ENCODE results near the gene ZNF223.

Gene ZNF223

DNA sequence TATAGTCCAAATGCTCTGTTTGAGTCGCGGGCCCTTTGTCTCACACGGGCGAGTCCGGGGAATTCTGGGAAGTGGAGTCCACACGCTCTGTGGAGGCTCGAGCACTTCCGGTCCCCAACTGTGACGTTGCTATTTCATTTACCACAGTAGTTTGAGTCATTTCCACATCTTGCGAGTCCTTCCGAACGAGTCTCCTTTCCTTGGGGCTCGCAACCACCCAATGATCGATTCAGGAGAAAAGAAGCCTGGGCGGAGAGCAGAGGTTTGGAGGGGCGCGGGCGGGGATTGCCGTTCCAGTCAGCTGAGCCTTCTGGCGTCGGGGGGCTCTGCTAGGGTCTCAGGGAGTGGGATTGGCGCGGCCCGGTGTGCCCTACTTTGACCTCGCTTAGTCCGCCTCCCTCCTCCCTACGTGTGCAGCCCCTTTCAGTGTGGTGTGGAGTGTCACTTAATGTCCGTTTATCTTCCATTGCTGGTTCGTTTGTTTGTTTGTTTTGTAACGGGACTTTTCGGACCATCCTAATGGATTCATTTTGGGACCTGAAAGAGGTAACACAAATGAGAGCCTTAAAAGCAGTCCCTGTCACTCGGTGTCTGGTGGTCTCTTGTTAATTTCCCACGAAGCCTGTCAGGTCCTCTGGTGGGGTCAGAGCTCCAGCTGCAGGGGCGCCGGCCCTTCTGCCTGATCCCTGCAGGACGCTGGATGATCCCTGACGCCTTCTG is 26.5 kb upstream of the ZNF223 start, which contains the start of gene ZNF222:
Gene ZNF222 (plus strand): TSS at position 163 of the 720 bp plus-strand sequence. CDS start 58 bp downstream, at position 221.
- Histone ChIP-seq H3K27me3 (ENCODE audit: control insufficient read depth in 1 of 2, insufficient read depth in 2 of 2, low read length in 2 of 2) (no peaks in the 10 kb centered on the region), H3K9me3 (ENCODE audit: low read length) (peaks cover 27% of the 10 kb centered on the region), H3K9ac (ENCODE audit: low read length) (peak within 1 kb of the TSS; percentile 59), H3K36me3 (ENCODE audit: insufficient read depth, low read length) (peaks cover 35% of the 10 kb centered on the region), H3K4me3 (ENCODE audit: low read depth in 1 of 2, low read length in 2 of 2) (peak within 1 kb of the TSS; percentile 60 to 69), H3K4me1 (ENCODE audit: insufficient read depth, low read length) (peaks cover 11% of the 10 kb centered on the region), H3K27ac (ENCODE audit: low read depth, low read length) (peak within 1 kb of the TSS; percentile 57)

GRCh38 chr19:44026622-44027021 is 25.2 kb upstream of the ZNF223 start:
- Histone ChIP-seq H3K9ac (ENCODE audit: low read length) (no peak overlapping the region), H3K9me3 (ENCODE audit: low read length) (peaks cover 33% of the 10 kb centered on the region), H3K36me3 (ENCODE audit: insufficient read depth, low read length) (peaks cover 44% of the 10 kb centered on the region), H3K4me1 (ENCODE audit: insufficient read depth, low read length) (peaks cover 11% of the 10 kb centered on the region), H3K27me3 (ENCODE audit: control insufficient read depth in 1 of 2, insufficient read depth in 2 of 2, low read length in 2 of 2) (no peaks in the 10 kb centered on the region), H3K27ac (ENCODE audit: low read depth, low read length) (no peak overlapping the region), H3K4me3 (ENCODE audit: low read depth in 1 of 2, low read length in 2 of 2) (no peak overlapping the region)

DNA sequence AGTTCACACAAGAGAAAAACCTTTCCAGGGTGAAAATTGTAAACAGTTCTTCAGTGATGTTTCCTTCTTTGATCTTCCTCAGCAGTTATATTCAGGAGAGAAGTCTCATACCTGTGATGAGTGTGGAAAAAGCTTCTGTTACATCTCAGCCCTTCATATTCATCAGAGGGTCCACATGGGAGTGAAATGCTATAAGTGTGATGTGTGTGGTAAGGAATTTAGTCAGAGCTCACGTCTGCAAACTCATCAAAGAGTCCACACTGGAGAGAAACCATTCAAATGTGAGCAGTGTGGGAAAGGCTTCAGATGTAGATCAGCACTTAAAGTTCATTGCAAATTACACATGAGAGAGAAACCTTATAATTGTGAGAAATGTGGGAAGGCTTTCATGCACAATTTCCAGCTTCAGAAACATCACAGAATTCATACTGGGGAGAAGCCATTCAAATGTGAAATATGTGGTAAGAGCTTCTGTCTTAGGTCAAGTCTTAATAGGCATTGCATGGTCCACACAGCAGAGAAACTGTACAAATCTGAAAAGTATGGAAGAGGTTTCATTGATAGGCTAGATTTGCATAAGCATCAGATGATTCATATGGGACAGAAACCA is 19.7 kb upstream of the ZNF223 start:
- Histone ChIP-seq H3K36me3 (ENCODE audit: insufficient read depth, low read length) (peaks cover 53% of the 10 kb centered on the region), H3K4me3 (ENCODE audit: low read depth in 1 of 2, low read length in 2 of 2) (peak overlapping the region in 1 of 2 donors; percentile 48), H3K9ac (ENCODE audit: low read length) (no peak overlapping the region), H3K9me3 (ENCODE audit: low read length) (peaks cover 66% of the 10 kb centered on the region), H3K4me1 (ENCODE audit: insufficient read depth, low read length) (no peaks in the 10 kb centered on the region), H3K27me3 (ENCODE audit: control insufficient read depth in 1 of 2, insufficient read depth in 2 of 2, low read length in 2 of 2) (no peaks in the 10 kb centered on the region), H3K27ac (ENCODE audit: low read depth, low read length) (no peak overlapping the region)

- Histone ChIP-seq H3K27me3 (ENCODE audit: control insufficient read depth in 1 of 2, insufficient read depth in 2 of 2, low read length in 2 of 2) (no peaks in the 10 kb centered on the region), H3K27ac (ENCODE audit: low read depth, low read length) (no peak overlapping the region), H3K36me3 (ENCODE audit: insufficient read depth, low read length) (no peaks in the 10 kb centered on the region), H3K9ac (ENCODE audit: low read length) (no peak overlapping the region), H3K4me1 (ENCODE audit: insufficient read depth, low read length) (no peaks in the 10 kb centered on the region), H3K4me3 (ENCODE audit: low read depth in 1 of 2, low read length in 2 of 2) (no peak overlapping the region), H3K9me3 (ENCODE audit: low read length) (no peaks in the 10 kb centered on the region)
Measured at GRCh38 chr19:44042147-44042546, 9.7 kb upstream of the ZNF223 start.

- Histone ChIP-seq H3K9me3 (ENCODE audit: low read length) (peaks cover 5% of the 10 kb centered on the region), H3K4me1 (ENCODE audit: insufficient read depth, low read length) (peaks cover 17% of the 10 kb centered on the region), H3K27me3 (ENCODE audit: control insufficient read depth in 1 of 2, insufficient read depth in 2 of 2, low read length in 2 of 2) (peaks cover 0 to 8% of the 10 kb centered on the region in 2 donors), H3K36me3 (ENCODE audit: insufficient read depth, low read length) (peaks cover 11% of the 10 kb centered on the region), H3K27ac (ENCODE audit: low read depth, low read length) (peak overlapping the region; percentile 70), H3K4me3 (ENCODE audit: low read depth in 1 of 2, low read length in 2 of 2) (peak overlapping the region; percentile 72 to 90), H3K9ac (ENCODE audit: low read length) (no peak overlapping the region)
Measured at GRCh38 chr19:44050740-44051649, 841 bp upstream of the ZNF223 start.

GRCh38 chr19:44055870-44056269 is 4.0 kb downstream of the ZNF223 start:
- no peak overlapping the region for H3K9ac ChIP-seq (ENCODE audit: low read length)
- peaks cover 7% of the 10 kb centered on the region for H3K9me3 ChIP-seq (ENCODE audit: low read length)
- H3K36me3 ChIP-seq (ENCODE audit: insufficient read depth, low read length), result peaks cover 46% of the 10 kb centered on the region
- peaks cover 17% of the 10 kb centered on the region for H3K4me1 ChIP-seq (ENCODE audit: insufficient read depth, low read length)
- peaks cover 0 to 3% of the 10 kb centered on the region in 2 donors for H3K27me3 ChIP-seq (ENCODE audit: control insufficient read depth in 1 of 2, insufficient read depth in 2 of 2, low read length in 2 of 2)
- no peak overlapping the region for H3K27ac ChIP-seq (ENCODE audit: low read depth, low read length)
- H3K4me3 ChIP-seq (ENCODE audit: low read depth in 1 of 2, low read length in 2 of 2), result no peak overlapping the region

DNA sequence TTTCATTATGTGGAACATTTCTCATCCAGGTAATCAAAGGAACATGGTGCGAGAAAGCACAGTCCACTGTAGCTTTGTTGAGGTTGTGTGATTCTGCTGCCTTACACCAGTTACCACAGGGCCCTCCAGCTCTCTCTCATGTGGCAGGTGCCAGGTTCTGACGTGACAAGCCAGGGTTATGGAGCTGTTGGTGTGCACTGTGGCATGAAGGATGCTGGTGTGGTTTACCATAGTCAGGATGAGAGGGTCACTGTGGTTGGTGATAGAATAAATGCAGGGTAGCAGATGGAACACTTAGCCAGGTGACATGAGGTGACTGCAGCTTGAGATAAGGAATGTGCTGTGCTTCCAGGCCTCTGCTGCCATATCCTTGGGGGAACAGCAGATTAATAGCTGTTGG is 7.4 kb downstream of the ZNF223 start:
- Histone ChIP-seq H3K36me3 (ENCODE audit: insufficient read depth, low read length) (peaks cover 71% of the 10 kb centered on the region), H3K27me3 (ENCODE audit: control insufficient read depth in 1 of 2, insufficient read depth in 2 of 2, low read length in 2 of 2) (no peaks in the 10 kb centered on the region), H3K9me3 (ENCODE audit: low read length) (peaks cover 7% of the 10 kb centered on the region), H3K4me1 (ENCODE audit: insufficient read depth, low read length) (no peaks in the 10 kb centered on the region), H3K4me3 (ENCODE audit: low read depth in 1 of 2, low read length in 2 of 2) (no peak overlapping the region), H3K27ac (ENCODE audit: low read depth, low read length) (no peak overlapping the region), H3K9ac (ENCODE audit: low read length) (no peak overlapping the region)

DNA sequence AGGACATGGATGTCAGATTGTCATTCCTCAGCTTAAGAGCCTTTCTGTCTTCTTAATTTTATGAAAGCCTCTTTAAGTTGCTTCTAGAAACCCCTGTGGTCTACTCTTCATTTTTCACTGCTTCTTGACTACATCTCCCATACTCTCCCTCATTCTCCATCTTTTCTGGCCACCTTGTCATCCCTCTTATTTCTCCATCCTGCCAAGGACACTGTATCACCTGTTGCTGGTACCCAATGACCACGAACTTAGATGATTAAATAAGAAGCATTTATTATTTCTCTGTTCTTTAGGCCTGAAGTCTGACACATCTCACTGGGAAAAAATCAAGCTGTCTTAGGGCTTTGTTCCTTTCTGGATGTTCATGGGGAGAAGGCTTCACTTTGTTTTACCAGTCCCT is 9.2 kb downstream of the ZNF223 start:
- Histone ChIP-seq H3K27ac (ENCODE audit: low read depth, low read length) (no peak overlapping the region), H3K4me3 (ENCODE audit: low read depth in 1 of 2, low read length in 2 of 2) (no peak overlapping the region), H3K9ac (ENCODE audit: low read length) (no peak overlapping the region), H3K9me3 (ENCODE audit: low read length) (peaks cover 12% of the 10 kb centered on the region), H3K27me3 (ENCODE audit: control insufficient read depth in 1 of 2, insufficient read depth in 2 of 2, low read length in 2 of 2) (no peaks in the 10 kb centered on the region), H3K36me3 (ENCODE audit: insufficient read depth, low read length) (peaks cover 70% of the 10 kb centered on the region), H3K4me1 (ENCODE audit: insufficient read depth, low read length) (no peaks in the 10 kb centered on the region)

GRCh38 chr19:44066305-44066704 is 14.5 kb downstream of the ZNF223 start:
- Histone ChIP-seq H3K36me3 (ENCODE audit: insufficient read depth, low read length) (peaks cover 41% of the 10 kb centered on the region), H3K9me3 (ENCODE audit: low read length) (peaks cover 26% of the 10 kb centered on the region), H3K27me3 (ENCODE audit: control insufficient read depth in 1 of 2, insufficient read depth in 2 of 2, low read length in 2 of 2) (no peaks in the 10 kb centered on the region), H3K9ac (ENCODE audit: low read length) (no peak overlapping the region), H3K4me1 (ENCODE audit: insufficient read depth, low read length) (no peaks in the 10 kb centered on the region), H3K4me3 (ENCODE audit: low read depth in 1 of 2, low read length in 2 of 2) (peak overlapping the region in 1 of 2 donors; percentile 9), H3K27ac (ENCODE audit: low read depth, low read length) (no peak overlapping the region)

DNA sequence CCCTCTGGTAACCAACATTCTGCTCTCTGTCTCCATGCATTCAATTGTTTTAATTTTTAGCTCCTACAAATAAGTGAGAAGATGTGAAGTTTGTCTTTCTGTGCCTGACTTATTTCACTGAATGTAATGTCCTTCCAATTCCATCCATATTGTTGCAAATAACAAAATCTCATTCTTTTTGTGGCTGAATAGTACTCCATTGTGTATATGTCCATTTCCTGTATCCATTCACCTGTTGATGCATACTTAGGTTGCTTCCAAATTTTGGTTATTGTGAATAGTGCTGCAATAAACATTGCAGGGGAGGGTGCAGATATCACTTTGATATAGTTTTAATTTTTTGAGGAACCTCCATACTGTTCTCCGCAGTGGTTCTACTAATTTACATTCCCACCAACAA is 17.6 kb downstream of the ZNF223 start:
- no peak overlapping the region for H3K27ac ChIP-seq (ENCODE audit: low read depth, low read length)
- H3K4me3 ChIP-seq (ENCODE audit: low read depth in 1 of 2, low read length in 2 of 2), result no peak overlapping the region
- H3K27me3 ChIP-seq (ENCODE audit: control insufficient read depth in 1 of 2, insufficient read depth in 2 of 2, low read length in 2 of 2), result no peaks in the 10 kb centered on the region
- peaks cover 19% of the 10 kb centered on the region for H3K36me3 ChIP-seq (ENCODE audit: insufficient read depth, low read length)
- H3K4me1 ChIP-seq (ENCODE audit: insufficient read depth, low read length), result peaks cover 3% of the 10 kb centered on the region
- H3K9ac ChIP-seq (ENCODE audit: low read length), result no peak overlapping the region
- peaks cover 25% of the 10 kb centered on the region for H3K9me3 ChIP-seq (ENCODE audit: low read length)

Data from muscle layer of colon (tissue), 2 donors.